ENCODE measurements around the gene SLC38A1. TPM values are rescaled to one million over a fixed set of nuclear protein-coding genes. Genes with fewer than 3 reads are reported as not detected.

Gene SLC38A1
- total RNA-seq, 1 donor from 2014 or later, result 58.5 TPM

DNA sequence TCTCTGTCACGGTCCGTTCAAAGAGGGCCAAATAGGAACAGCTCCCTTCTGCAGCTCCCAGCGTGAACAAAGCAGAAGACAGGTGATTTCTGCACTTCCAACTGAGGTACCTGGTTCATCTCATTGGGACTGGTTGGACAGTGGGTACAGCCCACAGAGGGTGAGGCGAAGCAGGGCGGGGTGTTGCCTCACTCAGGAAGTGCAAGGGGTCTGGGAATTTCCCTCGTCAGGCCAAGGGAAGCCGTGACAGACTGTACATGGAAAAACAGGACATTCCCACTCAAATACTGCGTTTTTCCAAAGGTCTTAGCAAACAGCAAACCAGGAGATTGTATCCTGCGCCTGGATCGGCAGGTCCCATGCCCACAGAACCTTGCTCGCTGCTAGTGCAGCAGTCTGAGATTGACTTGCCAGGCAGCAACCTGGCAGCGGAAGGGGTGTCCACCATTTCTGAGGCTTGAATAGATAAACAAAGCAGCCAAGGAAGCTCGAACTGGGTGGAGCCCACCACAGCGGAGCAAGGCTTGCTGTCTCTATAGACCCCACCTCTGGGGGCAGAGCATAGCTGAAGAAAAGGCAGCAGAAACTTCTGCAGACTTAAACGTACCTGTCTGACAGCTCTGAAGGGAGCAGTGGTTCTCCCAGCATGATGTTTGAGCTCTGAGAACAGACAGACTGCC, 22.7 kb downstream of the SLC38A1 start:
- Histone ChIP-seq H3K4me3 (no peak overlapping the region), H3K9me3 (no peaks in the 10 kb centered on the region), H3K27ac (no peak overlapping the region), H3K36me3 (no peaks in the 10 kb centered on the region), H3K27me3 (no peaks in the 10 kb centered on the region), H3K4me1 (no peaks in the 10 kb centered on the region)
- intact Hi-C loops (cut with DNase I), result no loop called here
- DNase-seq, result no peak
- TF ChIP-seq, protein P1, sequence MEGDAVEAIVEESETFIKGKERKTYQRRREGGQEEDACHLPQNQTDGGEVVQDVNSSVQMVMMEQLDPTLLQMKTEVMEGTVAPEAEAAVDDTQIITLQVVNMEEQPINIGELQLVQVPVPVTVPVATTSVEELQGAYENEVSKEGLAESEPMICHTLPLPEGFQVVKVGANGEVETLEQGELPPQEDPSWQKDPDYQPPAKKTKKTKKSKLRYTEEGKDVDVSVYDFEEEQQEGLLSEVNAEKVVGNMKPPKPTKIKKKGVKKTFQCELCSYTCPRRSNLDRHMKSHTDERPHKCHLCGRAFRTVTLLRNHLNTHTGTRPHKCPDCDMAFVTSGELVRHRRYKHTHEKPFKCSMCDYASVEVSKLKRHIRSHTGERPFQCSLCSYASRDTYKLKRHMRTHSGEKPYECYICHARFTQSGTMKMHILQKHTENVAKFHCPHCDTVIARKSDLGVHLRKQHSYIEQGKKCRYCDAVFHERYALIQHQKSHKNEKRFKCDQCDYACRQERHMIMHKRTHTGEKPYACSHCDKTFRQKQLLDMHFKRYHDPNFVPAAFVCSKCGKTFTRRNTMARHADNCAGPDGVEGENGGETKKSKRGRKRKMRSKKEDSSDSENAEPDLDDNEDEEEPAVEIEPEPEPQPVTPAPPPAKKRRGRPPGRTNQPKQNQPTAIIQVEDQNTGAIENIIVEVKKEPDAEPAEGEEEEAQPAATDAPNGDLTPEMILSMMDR (IDR thresholded peaks at IDR 0.05), result no peak
- ATAC-seq, result no peak

DNA sequence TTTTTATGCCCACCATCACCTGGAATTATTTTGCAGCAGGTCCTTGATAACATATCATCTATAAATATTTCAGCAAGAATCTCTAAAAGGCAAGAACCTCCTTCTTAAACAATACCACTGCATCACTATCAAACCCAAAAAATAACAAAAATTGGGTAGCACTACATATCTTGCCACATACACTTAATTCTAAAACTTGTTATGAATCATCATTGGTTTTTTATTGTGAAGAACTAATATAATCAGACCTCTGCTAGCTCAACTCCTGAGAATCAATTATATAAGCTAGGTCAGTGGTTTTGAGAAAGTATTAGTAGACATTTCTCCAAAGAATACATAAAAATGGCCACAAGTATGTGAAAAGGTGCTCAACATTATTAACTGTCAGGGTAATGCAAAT, 23.8 kb downstream of the SLC38A1 start:
- no peaks in the 10 kb centered on the region for H3K4me1 ChIP-seq
- TF ChIP-seq, protein P1 (IDR thresholded peaks at IDR 0.05), result no peak
- intact Hi-C loops (cut with DNase I), result no loop called here
- H3K36me3 ChIP-seq, result no peaks in the 10 kb centered on the region
- DNase-seq (no peak), ATAC-seq (no peak)
- no peaks in the 10 kb centered on the region for H3K27me3 ChIP-seq
- H3K27ac ChIP-seq, result no peak overlapping the region
- H3K4me3 ChIP-seq, result no peak overlapping the region
- H3K9me3 ChIP-seq, result no peaks in the 10 kb centered on the region

DNA sequence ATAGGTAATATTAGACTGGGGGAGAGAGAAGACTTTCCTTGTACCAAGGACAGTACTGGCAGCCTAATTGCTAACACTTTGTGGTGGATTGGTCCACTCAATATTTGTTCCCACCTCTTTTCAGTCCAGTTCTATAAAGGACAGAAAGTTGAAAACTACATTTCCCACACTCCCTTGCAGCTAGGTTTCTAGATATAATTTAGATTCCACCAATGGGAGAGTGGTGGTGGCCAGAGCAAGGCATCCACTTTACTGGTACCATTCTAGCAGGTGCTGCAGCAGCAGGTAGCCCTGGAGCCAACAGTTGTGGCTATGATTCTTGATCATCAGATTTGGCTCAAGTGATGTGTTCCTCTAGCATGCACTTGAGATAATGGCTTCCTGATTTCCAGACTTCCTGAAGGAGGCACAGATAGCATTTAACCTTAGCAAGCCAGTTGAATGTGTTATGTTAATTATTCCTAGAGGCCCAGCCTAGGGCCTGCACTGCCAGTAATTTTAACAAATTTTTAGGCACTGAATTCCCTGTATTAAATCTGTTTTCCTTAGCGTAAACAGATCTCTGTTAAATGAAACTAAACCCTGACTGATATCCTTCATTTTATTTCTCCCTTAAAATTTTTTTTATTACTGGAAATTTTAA, 24.4 kb downstream of the SLC38A1 start:
- no peaks in the 10 kb centered on the region for H3K4me1 ChIP-seq
- no peaks in the 10 kb centered on the region for H3K9me3 ChIP-seq
- no peak for DNase-seq
- ATAC-seq, result no peak
- no peaks in the 10 kb centered on the region for H3K36me3 ChIP-seq
- H3K27me3 ChIP-seq, result no peaks in the 10 kb centered on the region
- H3K4me3 ChIP-seq, result no peak overlapping the region
- H3K27ac ChIP-seq, result no peak overlapping the region
- intact Hi-C loops (cut with DNase I), result no loop called here
- TF ChIP-seq, protein P1 (IDR thresholded peaks at IDR 0.05), result no peak

DNA sequence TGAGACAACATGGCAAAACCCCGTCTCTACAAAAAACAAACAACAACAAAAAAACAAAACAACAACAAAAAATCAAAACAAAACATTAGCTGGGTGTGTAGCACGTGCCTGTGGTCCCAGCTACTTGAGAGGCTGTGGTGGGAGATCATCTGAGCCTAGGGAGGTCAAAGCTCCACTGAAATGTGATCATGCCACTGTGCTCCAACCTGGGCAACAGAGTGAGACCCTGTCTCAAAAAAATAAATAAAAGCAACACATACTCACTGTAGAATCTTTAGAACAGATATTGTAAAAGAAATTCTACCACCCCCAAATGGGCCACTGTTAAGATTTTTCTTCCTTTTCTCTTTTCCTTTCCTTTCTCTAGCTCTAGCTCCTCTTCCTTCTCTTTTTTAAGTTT, 26.3 kb downstream of the SLC38A1 start:
- H3K36me3 ChIP-seq, result no peaks in the 10 kb centered on the region
- TF ChIP-seq, protein P1 (IDR thresholded peaks at IDR 0.05), result no peak
- no peaks in the 10 kb centered on the region for H3K9me3 ChIP-seq
- no peak for DNase-seq
- intact Hi-C loops (cut with DNase I), result no loop called here
- no peak overlapping the region for H3K27ac ChIP-seq
- H3K27me3 ChIP-seq, result no peaks in the 10 kb centered on the region
- no peaks in the 10 kb centered on the region for H3K4me1 ChIP-seq
- H3K4me3 ChIP-seq, result no peak overlapping the region
- ATAC-seq, result no peak

DNA sequence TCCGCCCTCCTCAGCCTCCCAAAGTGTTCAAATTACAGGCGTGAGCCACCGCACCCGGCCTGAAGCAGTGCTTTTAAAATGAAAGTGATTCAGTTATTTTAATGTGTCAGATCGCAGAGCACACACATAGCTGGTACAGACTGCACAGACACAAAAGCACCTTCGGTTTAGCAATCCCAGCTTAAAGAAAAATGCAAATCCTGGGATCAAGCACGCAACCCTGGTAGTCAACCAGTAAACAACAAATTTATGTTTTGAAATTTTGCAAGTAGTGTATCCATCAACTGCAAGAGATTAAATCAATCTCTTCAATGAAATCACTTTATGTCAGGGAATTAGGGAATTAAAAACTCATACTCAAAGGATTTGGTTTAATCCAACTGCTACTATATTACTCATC, 28.4 kb downstream of the SLC38A1 start:
- ATAC-seq, result no peak
- intact Hi-C loops (cut with DNase I), result no loop called here
- TF ChIP-seq, protein P1 (IDR thresholded peaks at IDR 0.05), result no peak

More for the DNA sequence above, 28.4 kb downstream of the SLC38A1 start:
- H3K36me3 ChIP-seq, result no peaks in the 10 kb centered on the region
- H3K27me3 ChIP-seq, result no peaks in the 10 kb centered on the region
- H3K9me3 ChIP-seq, result no peaks in the 10 kb centered on the region
- no peak overlapping the region for H3K27ac ChIP-seq
- H3K4me3 ChIP-seq, result no peak overlapping the region
- DNase-seq, result no peak
- no peaks in the 10 kb centered on the region for H3K4me1 ChIP-seq
